SU-DHL-6 (cell line): ENCODE measurements around the gene KCNJ18.
"Not testable (repeated sequence)": the region's sequence is repeated elsewhere in the genome, so short reads cannot be mapped to it uniquely, and the experiment has no call there.

Experiments
- CTCF ChIP-seq: fragments of 200-600 bp; sonication (generic); IDR thresholded peaks from one replicate; pipeline ENCODE4 v1.5.1; 2017; ENCODE audit warnings: antibody characterized with exemption, mild to moderate bottlenecking, low read length, moderate library complexity; ENCODE audit not compliant: insufficient read depth, poor library complexity, severe bottlenecking
- EZH2phosphoT487 ChIP-seq: fragments of 200-600 bp; sonication (generic), shearing (Covaris generic); conservative IDR thresholded peaks from 2 replicates; pipeline ENCODE4 v1.6.1; 2018; ENCODE audit warnings: mild to moderate bottlenecking, antibody characterized with exemption, low read length, moderate library complexity, mixed read lengths

GRCh38 chr17:21684384-21684783 is 7.9 kb upstream of the KCNJ18 start:
- not testable (repeated sequence) for TF ChIP-seq CTCF, EZH2phosphoT487
